ENCODE data around the gene GTF2H1. TPM values are rescaled to one million over a fixed set of nuclear protein-coding genes. Genes with fewer than 3 reads are reported as not detected.

The GTF2H1 gene
- polyA plus RNA-seq, 1 of the 3 experiments (the other 2 are of a cell fraction): 31.2 TPM

- H3K4me3 ChIP-seq (ENCODE audit: low read depth in 2 of 2, low read length in 1 of 2): peak overlapping the region in 1 of 2 experiments; percentile 32; a peak in 1 of 4 replicates
- H3K4me2 ChIP-seq: peak overlapping the region; percentile 72
- no peaks in the 10 kb centered on the region for H3K9me2 ChIP-seq
- POLR2A ChIA-PET: no interaction called here
- H3K36me3 ChIP-seq (replicated peaks in 1 of 2; ENCODE audit: control insufficient read depth in 1 of 2, insufficient read depth in 2 of 2, low read length in 1 of 2): peaks cover 22 to 65% of the 10 kb centered on the region in 2 experiments
- DNase-seq: no peak
- peak overlapping the region; percentile 83 to 98; a peak in 3 of 4 replicates for H3K27ac ChIP-seq (ENCODE audit: low read depth in 2 of 2, low read length in 1 of 2)
- no peaks in the 10 kb centered on the region for H3K27me3 ChIP-seq (ENCODE audit: insufficient read depth)
- CTCF ChIA-PET: no interaction called here
- peak overlapping the region; percentile 61 for H3K9ac ChIP-seq
- H3K79me2 ChIP-seq (ENCODE audit: insufficient read depth): 0 out of 2 replicates have a peak, but pooled peaks cover 10% of the 10 kb centered on the region
- no peaks in the 10 kb centered on the region for H3K9me3 ChIP-seq
- H3K4me1 ChIP-seq (ENCODE audit: control insufficient read depth in 1 of 2, insufficient read depth in 2 of 2, low read depth in 1 of 2, low read length in 1 of 2): peaks cover 0 to 18% of the 10 kb centered on the region in 2 experiments; a peak in 2 of 4 replicates
- 20% methylated on average over 5 of the region's 5 CpGs for WGBS (ENCODE audit: low lambda C conversion rate)
- H4K20me1 ChIP-seq (ENCODE audit: insufficient read depth): no peaks in the 10 kb centered on the region
- H2AFZ ChIP-seq (ENCODE audit: low read depth): peak overlapping the region; percentile 45; the same call in 1 of the 2 replicates
- peaks cover 39% of the 10 kb centered on the region for H3F3A ChIP-seq (replicated peaks; ENCODE audit: insufficient read depth)
- TF ChIP-seq REST (IDR thresholded peaks at IDR 0.05; ENCODE audit: low read depth, low read length) (no peak), FOXJ3 (CRISPR knock-in tag; IDR thresholded peaks at IDR 0.05) (no peak), SMC3 (IDR thresholded peaks at IDR 0.05; ENCODE audit: low read depth, low read length) (no peak), USF2 (IDR thresholded peaks at IDR 0.05; ENCODE audit: borderline replicate concordance, low read depth, low read length) (no peak), PBX3 (IDR thresholded peaks at IDR 0.05) (no peak; the same call in 1 of the 2 replicates), RAD21 (IDR thresholded peaks at IDR 0.05; ENCODE audit: low read length) (no peak), RCOR1 (IDR thresholded peaks at IDR 0.05; ENCODE audit: low read length) (no peak), YY1 (IDR thresholded peaks at IDR 0.05; ENCODE audit: low read depth) (0 out of 2 replicates have a peak, but pooled peaks have one; percentile 34), RFX5 (IDR thresholded peaks at IDR 0.05; ENCODE audit: low read length) (no peak), FOXM1 (IDR thresholded peaks at IDR 0.05; ENCODE audit: low read depth) (peak; percentile 21; the same call in 1 of the 2 replicates), CHD2 (IDR thresholded peaks at IDR 0.05; ENCODE audit: low read length, partially characterized antibody) (no peak), ZBTB33 (IDR thresholded peaks at IDR 0.05; ENCODE audit: borderline replicate concordance, low read depth) (0 out of 2 replicates have a peak, but pooled peaks have one; percentile 35), JUND (IDR thresholded peaks at IDR 0.05) (peak; percentile 32; the same call in 1 of the 2 replicates), RXRA (IDR thresholded peaks at IDR 0.05; ENCODE audit: borderline replicate concordance, low read depth) (0 out of 2 replicates have a peak, but pooled peaks have one; percentile 8), POLR2AphosphoS5 (IDR thresholded peaks at IDR 0.05; ENCODE audit: low read depth, low read length) (peak; percentile 51; the same call in 1 of the 2 replicates), TCF12 (IDR thresholded peaks at IDR 0.05) (peak; percentile 94), GATA2 (CRISPR knock-in tag; IDR thresholded peaks at IDR 0.05) (no peak), TEAD4 (IDR thresholded peaks at IDR 0.05; ENCODE audit: borderline replicate concordance, insufficient read depth) (peak; percentile 33; the same call in 1 of the 2 replicates), ELF1 (IDR thresholded peaks at IDR 0.05) (no peak), CTCF (IDR thresholded peaks at IDR 0.05) (no peak), FOSL2 (IDR thresholded peaks at IDR 0.05; ENCODE audit: borderline replicate concordance, low read depth) (peak; percentile 52; the same call in 1 of the 2 replicates), SIN3A (IDR thresholded peaks at IDR 0.05; ENCODE audit: borderline replicate concordance, low read depth, low read length) (no peak), MEF2A (IDR thresholded peaks at IDR 0.05; ENCODE audit: borderline replicate concordance, low read depth) (peak; percentile 47; the same call in 1 of the 2 replicates), GABPA (IDR thresholded peaks at IDR 0.05; ENCODE audit: low read depth) (no peak)
These were observed 25.2 kb downstream of the GTF2H1 start for GRCh38 chr11:18347471-18348125.

All from SK-N-SH (cell line).